Measurements from ENCODE around the gene USP5. TPM values are rescaled to one million over a fixed set of nuclear protein-coding genes. Genes with fewer than 3 reads are reported as not detected.
A peak's percentile ranks its signal among the peaks of the same experiment; 100 is the strongest.

USP5 gene
- total RNA-seq, 2 donors from 2014 or later: 120 to 257 TPM

DNA sequence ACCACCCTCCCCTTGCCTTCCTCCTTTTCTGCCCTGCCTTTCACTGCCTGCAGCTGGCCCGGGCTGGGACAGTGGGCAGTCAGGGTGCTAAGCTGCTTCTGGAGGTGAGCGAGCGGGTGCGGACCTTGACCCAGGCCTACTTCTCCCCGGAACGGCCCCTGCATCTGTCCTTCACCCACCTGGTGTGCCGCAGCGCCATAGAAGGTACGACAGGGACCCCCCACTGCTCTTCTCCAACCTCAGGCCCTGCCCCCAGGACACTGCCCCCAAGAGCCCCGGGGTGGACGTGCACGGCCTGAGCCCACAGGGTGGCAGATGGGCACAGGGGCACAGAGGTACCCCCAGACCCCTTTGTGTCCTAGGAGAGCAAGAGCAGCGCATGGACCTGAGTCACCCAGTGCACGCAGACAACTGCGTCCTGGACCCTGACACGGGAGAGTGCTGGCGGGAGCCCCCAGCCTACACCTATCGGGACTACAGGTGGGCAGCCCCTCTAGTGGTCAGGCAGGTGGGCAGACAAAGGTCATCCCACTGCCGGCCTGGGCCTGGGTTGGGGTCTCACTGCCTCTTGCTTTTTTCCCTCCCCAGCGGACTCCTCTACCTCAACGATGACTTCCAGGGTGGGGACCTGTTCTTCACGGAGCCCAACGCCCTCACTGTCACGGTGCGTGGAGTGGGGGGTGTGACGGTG is 14.4 kb upstream of the USP5 start:
- Mint-ChIP-seq H3K4me3 (no peak overlapping the region), H3K4me1 (peaks cover 25% of the 10 kb centered on the region), H3K9me3 (no peaks in the 10 kb centered on the region), H3K36me3 (ENCODE audit: low read depth) (peaks cover 56% of the 10 kb centered on the region), H3K27ac (no peak overlapping the region), H3K27me3 (ENCODE audit: insufficient read depth) (peaks cover 10% of the 10 kb centered on the region)
- Histone ChIP-seq H3K4me1 (ENCODE audit: control insufficient read depth, insufficient read depth, low read length) (peaks cover 4% of the 10 kb centered on the region), H3K9me3 (ENCODE audit: control insufficient read depth, low read length) (no peaks in the 10 kb centered on the region), H3K27ac (ENCODE audit: low read depth, low read length) (no peak overlapping the region), H3K4me3 (ENCODE audit: low read length) (no peak overlapping the region), H3K27me3 (ENCODE audit: control insufficient read depth, insufficient read depth, low read length, poor library complexity, severe bottlenecking) (no peaks in the 10 kb centered on the region), H3K9ac (ENCODE audit: extremely low read depth, low read length, poor library complexity, severe bottlenecking) (no peak overlapping the region), H3K36me3 (ENCODE audit: control insufficient read depth, insufficient read depth, low read length) (peaks cover 56% of the 10 kb centered on the region)
- WGBS, 2 experiments (ENCODE audit: insufficient coverage in 1 of 2, insufficient read length in 1 of 2): 94 to 95% methylated on average over 20 to 26 of the region's 26 CpGs
- no peak for TF ChIP-seq CTCF (conservative IDR thresholded peaks at IDR 0.05)
- DNase-seq: no peak

DNA sequence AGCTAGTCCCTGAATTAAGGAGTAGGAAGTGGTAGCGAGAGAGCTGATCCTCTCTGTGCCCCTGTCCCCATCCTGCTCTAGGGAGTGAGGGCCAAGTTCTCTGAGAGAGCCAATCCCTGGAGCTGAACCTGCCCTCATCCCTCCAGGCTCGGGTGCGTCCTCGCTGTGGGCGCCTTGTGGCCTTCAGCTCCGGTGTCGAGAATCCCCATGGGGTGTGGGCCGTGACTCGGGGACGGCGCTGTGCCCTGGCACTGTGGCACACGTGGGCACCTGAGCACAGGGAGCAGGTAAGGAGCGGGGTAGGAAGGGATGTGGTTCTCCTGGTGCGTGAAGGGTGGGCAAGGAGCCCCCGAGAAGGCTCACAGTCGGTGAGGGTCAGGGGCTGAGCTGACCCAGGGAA is 13.1 kb upstream of the USP5 start:
- TF ChIP-seq CTCF (conservative IDR thresholded peaks at IDR 0.05): no peak
- DNase-seq: no peak
- peaks cover 36% of the 10 kb centered on the region for H3K4me1 Mint-ChIP-seq
- no peak overlapping the region for H3K4me3 Mint-ChIP-seq
- Histone ChIP-seq H3K36me3 (ENCODE audit: control insufficient read depth, insufficient read depth, low read length) (peaks cover 53% of the 10 kb centered on the region), H3K27me3 (ENCODE audit: control insufficient read depth, insufficient read depth, low read length, poor library complexity, severe bottlenecking) (no peaks in the 10 kb centered on the region), H3K4me1 (ENCODE audit: control insufficient read depth, insufficient read depth, low read length) (peaks cover 4% of the 10 kb centered on the region), H3K9me3 (ENCODE audit: control insufficient read depth, low read length) (no peaks in the 10 kb centered on the region), H3K4me3 (ENCODE audit: low read length) (no peak overlapping the region), H3K9ac (ENCODE audit: extremely low read depth, low read length, poor library complexity, severe bottlenecking) (no peak overlapping the region), H3K27ac (ENCODE audit: low read depth, low read length) (no peak overlapping the region)
- peaks cover 13% of the 10 kb centered on the region for H3K27me3 Mint-ChIP-seq (ENCODE audit: insufficient read depth)
- 93 to 94% methylated on average over 7 to 16 of the region's 16 CpGs for WGBS, 2 experiments (ENCODE audit: insufficient coverage in 1 of 2, insufficient read length in 1 of 2)
- H3K36me3 Mint-ChIP-seq (ENCODE audit: low read depth): peaks cover 53% of the 10 kb centered on the region
- H3K9me3 Mint-ChIP-seq: no peaks in the 10 kb centered on the region
- H3K27ac Mint-ChIP-seq: no peak overlapping the region

DNA sequence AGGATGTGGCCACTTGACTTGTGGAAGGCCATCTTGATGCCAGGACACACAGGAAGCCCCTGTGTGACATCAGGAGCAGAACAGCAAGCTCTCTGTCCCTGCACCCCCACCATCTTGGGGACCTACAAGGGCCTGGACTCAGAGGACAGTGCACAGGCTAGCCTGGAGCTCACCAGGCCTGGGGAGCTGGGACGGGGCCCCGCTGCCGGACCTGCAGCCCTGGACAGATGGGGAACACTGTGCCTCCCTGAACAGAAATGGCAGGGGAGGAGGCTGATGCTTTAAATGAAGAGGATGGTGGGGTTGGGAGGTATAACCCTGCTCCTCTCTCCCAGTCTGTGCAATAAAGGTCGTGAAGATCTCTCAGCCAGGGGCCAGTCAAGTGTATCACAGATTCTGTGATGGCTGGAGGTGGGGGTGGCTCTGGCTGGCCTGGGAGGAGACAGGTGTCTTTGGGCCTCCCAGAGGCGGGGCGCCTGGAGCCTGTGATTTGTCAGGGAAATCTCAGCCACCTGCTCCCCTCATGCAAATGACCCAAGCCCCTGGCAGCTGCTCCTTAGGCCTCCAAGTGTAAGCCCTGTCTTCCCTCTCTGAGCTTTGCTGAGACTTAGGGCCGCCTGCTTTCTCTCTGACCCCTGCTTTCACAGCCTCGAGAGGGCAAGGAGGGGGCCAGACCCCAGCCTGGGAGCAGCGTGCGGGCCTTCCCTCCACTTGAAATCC is 12.3 kb upstream of the USP5 start:
- H3K4me3 ChIP-seq (ENCODE audit: low read length): no peak overlapping the region
- TF ChIP-seq CTCF (conservative IDR thresholded peaks at IDR 0.05): no peak
- Mint-ChIP-seq H3K9me3 (no peaks in the 10 kb centered on the region), H3K4me1 (peaks cover 36% of the 10 kb centered on the region), H3K27me3 (ENCODE audit: insufficient read depth) (peaks cover 13% of the 10 kb centered on the region), H3K36me3 (ENCODE audit: low read depth) (peaks cover 51% of the 10 kb centered on the region), H3K27ac (peak overlapping the region; percentile 15), H3K4me3 (no peak overlapping the region)
- peaks cover 53% of the 10 kb centered on the region for H3K36me3 ChIP-seq (ENCODE audit: control insufficient read depth, insufficient read depth, low read length)
- WGBS, 2 experiments (ENCODE audit: insufficient coverage in 1 of 2, insufficient read length in 1 of 2): 79 to 83% methylated on average over 3 to 10 of the region's 10 CpGs
- no peak overlapping the region for H3K9ac ChIP-seq (ENCODE audit: extremely low read depth, low read length, poor library complexity, severe bottlenecking)
- no peaks in the 10 kb centered on the region for H3K9me3 ChIP-seq (ENCODE audit: control insufficient read depth, low read length)
- DNase-seq: peak; percentile 87
- peaks cover 4% of the 10 kb centered on the region for H3K4me1 ChIP-seq (ENCODE audit: control insufficient read depth, insufficient read depth, low read length)
- H3K27me3 ChIP-seq (ENCODE audit: control insufficient read depth, insufficient read depth, low read length, poor library complexity, severe bottlenecking): no peaks in the 10 kb centered on the region
- H3K27ac ChIP-seq (ENCODE audit: low read depth, low read length): peak overlapping the region; percentile 80
